Measurements from ENCODE around the gene POLR2E. TPM values are rescaled to one million over a fixed set of nuclear protein-coding genes. Genes with fewer than 3 reads are reported as not detected.
A peak's percentile ranks its signal among the peaks of the same experiment; 100 is the strongest.

The POLR2E gene
- total RNA-seq, 2 donors from 2014 or later, result 225 to 254 TPM

DNA sequence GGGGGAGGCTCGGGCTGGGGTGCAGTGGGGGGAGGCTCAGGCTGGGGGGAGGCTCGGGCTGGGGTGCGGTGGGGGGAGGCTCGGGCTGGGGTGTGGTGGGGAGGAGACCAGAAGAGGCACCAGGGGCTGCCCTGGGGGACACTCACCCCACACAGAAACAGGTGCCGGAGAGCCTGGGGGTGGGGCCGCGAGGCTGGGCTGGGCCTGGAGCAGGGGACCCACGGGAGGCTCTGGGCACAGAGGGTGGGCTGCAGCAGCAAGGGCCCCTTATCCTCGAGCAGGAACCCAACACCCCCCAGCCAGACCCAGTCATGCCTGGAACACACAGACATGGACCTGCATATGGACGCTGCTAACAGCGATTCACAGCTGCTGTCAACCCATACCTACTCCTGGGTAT, 42.9 kb upstream of the POLR2E start:
- Mint-ChIP-seq H3K4me1 (no peaks in the 10 kb centered on the region), H3K27ac (no peak overlapping the region), H3K4me3 (no peak overlapping the region), H3K27me3 (ENCODE audit: insufficient read depth) (no peaks in the 10 kb centered on the region), H3K36me3 (ENCODE audit: low read depth) (peaks cover 27% of the 10 kb centered on the region), H3K9me3 (no peaks in the 10 kb centered on the region)
- Histone ChIP-seq H3K27ac (ENCODE audit: low read depth, low read length) (no peak overlapping the region), H3K4me3 (ENCODE audit: low read length) (no peak overlapping the region), H3K36me3 (ENCODE audit: control insufficient read depth, insufficient read depth, low read length) (peaks cover 18% of the 10 kb centered on the region), H3K27me3 (ENCODE audit: control insufficient read depth, insufficient read depth, low read length, poor library complexity, severe bottlenecking) (no peaks in the 10 kb centered on the region), H3K4me1 (ENCODE audit: control insufficient read depth, insufficient read depth, low read length) (no peaks in the 10 kb centered on the region), H3K9me3 (ENCODE audit: control insufficient read depth, low read length) (no peaks in the 10 kb centered on the region), H3K9ac (ENCODE audit: extremely low read depth, low read length, poor library complexity, severe bottlenecking) (no peak overlapping the region)
- WGBS, 2 experiments (ENCODE audit: insufficient coverage in 1 of 2, insufficient read length in 1 of 2), result 86 to 94% methylated on average over 5 to 7 of the region's 11 CpGs
- TF ChIP-seq, protein P1, sequence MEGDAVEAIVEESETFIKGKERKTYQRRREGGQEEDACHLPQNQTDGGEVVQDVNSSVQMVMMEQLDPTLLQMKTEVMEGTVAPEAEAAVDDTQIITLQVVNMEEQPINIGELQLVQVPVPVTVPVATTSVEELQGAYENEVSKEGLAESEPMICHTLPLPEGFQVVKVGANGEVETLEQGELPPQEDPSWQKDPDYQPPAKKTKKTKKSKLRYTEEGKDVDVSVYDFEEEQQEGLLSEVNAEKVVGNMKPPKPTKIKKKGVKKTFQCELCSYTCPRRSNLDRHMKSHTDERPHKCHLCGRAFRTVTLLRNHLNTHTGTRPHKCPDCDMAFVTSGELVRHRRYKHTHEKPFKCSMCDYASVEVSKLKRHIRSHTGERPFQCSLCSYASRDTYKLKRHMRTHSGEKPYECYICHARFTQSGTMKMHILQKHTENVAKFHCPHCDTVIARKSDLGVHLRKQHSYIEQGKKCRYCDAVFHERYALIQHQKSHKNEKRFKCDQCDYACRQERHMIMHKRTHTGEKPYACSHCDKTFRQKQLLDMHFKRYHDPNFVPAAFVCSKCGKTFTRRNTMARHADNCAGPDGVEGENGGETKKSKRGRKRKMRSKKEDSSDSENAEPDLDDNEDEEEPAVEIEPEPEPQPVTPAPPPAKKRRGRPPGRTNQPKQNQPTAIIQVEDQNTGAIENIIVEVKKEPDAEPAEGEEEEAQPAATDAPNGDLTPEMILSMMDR (conservative IDR thresholded peaks at IDR 0.05), result no peak
- no peak for DNase-seq

DNA sequence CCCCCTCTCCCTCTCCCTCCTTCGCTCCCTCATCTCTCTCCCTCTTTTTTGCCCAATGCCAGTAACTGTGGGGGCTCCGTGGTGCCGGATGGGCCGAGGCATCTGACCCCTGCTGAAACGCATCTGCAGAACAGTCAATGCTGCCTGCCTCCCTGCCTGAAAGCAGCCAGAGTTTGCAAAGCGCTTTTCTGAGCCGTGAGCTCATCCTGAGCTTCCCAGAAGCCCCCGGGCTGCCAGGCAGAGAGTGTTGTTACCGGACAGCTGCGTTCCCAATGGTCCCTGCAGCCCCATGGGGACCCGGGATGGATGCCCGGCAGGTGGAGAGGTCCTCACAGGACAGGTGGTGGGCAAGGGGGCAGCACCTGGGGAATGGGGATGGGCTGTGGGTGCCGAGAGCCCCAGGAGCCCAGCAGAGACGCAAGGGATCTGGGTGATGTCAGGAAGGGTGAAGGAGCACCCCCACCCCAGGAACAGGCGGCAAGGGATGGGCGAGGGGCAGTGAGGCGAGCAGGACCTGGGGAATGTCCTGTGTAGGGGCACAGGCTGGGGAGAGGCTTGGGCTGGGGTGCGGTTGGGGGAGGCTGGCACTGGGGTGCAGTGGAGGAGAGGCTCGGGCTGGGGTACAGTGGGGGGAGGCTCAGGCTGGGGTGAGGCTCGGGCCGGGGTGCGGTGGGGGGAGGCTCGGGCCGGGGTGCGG, 41.6 kb upstream of the POLR2E start:
- 79 to 83% methylated on average over 10 to 18 of the region's 25 CpGs for WGBS, 2 experiments (ENCODE audit: insufficient coverage in 1 of 2, insufficient read length in 1 of 2)
- Mint-ChIP-seq H3K27me3 (ENCODE audit: insufficient read depth) (no peaks in the 10 kb centered on the region), H3K4me3 (no peak overlapping the region), H3K9me3 (no peaks in the 10 kb centered on the region), H3K4me1 (no peaks in the 10 kb centered on the region), H3K36me3 (ENCODE audit: low read depth) (peaks cover 17% of the 10 kb centered on the region), H3K27ac (peak overlapping the region; percentile 39)
- H3K27me3 ChIP-seq (ENCODE audit: control insufficient read depth, insufficient read depth, low read length, poor library complexity, severe bottlenecking), result no peaks in the 10 kb centered on the region
- H3K4me1 ChIP-seq (ENCODE audit: control insufficient read depth, insufficient read depth, low read length), result no peaks in the 10 kb centered on the region
- no peaks in the 10 kb centered on the region for H3K9me3 ChIP-seq (ENCODE audit: control insufficient read depth, low read length)
- H3K36me3 ChIP-seq (ENCODE audit: control insufficient read depth, insufficient read depth, low read length), result peaks cover 14% of the 10 kb centered on the region
- no peak overlapping the region for H3K9ac ChIP-seq (ENCODE audit: extremely low read depth, low read length, poor library complexity, severe bottlenecking)
- DNase-seq, result no peak
- H3K27ac ChIP-seq (ENCODE audit: low read depth, low read length), result peak overlapping the region; percentile 32
- TF ChIP-seq, protein P1 (conservative IDR thresholded peaks at IDR 0.05), result no peak
- H3K4me3 ChIP-seq (ENCODE audit: low read length), result no peak overlapping the region

DNA sequence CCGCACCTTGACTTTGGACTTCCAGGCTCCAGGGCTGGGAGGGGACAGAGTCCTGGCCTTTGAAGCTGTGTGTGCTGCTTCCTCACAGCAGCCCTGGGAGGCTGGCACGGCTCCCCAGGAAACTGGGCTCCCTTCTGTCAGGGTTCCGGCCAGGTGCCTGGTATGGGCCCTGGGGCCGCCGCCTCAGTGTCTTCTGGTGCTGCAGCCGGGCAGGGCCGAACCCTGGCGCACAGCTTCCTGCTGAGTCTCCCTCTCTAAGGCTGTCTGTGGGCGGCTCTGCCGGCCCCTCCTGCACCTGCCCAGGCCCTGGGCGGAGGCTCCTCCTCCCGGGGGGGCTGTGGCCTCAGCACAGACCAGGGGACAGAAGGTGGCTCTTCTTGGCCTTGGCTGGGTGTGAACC, 41.0 kb upstream of the POLR2E start:
- Histone ChIP-seq H3K9ac (ENCODE audit: extremely low read depth, low read length, poor library complexity, severe bottlenecking) (no peak overlapping the region), H3K36me3 (ENCODE audit: control insufficient read depth, insufficient read depth, low read length) (peaks cover 14% of the 10 kb centered on the region), H3K27me3 (ENCODE audit: control insufficient read depth, insufficient read depth, low read length, poor library complexity, severe bottlenecking) (no peaks in the 10 kb centered on the region), H3K4me1 (ENCODE audit: control insufficient read depth, insufficient read depth, low read length) (no peaks in the 10 kb centered on the region), H3K9me3 (ENCODE audit: control insufficient read depth, low read length) (no peaks in the 10 kb centered on the region), H3K4me3 (ENCODE audit: low read length) (no peak overlapping the region), H3K27ac (ENCODE audit: low read depth, low read length) (peak overlapping the region; percentile 32)
- Mint-ChIP-seq H3K27ac (no peak overlapping the region), H3K36me3 (ENCODE audit: low read depth) (peaks cover 17% of the 10 kb centered on the region), H3K4me1 (no peaks in the 10 kb centered on the region), H3K4me3 (no peak overlapping the region), H3K9me3 (no peaks in the 10 kb centered on the region), H3K27me3 (ENCODE audit: insufficient read depth) (no peaks in the 10 kb centered on the region)
- WGBS, 2 experiments (ENCODE audit: insufficient coverage in 1 of 2, insufficient read length in 1 of 2), result 88 to 96% methylated on average over 4 to 12 of the region's 12 CpGs
- TF ChIP-seq, protein P1 (conservative IDR thresholded peaks at IDR 0.05), result no peak
- no peak for DNase-seq

Measured in endodermal cell (in vitro differentiated cells).